GM12865 (cell line): Measurements from ENCODE around the gene LALBA.
"Not testable (repeated sequence)": the region's sequence is repeated elsewhere in the genome, so short reads cannot be mapped to it uniquely, and the experiment has no call there.

ENCODE experiments used
- DNase-seq: peaks from one replicate; pipeline ENCODE4 v3.0.0; 2010; ENCODE audit warnings: low read depth
- H3K4me3 ChIP-seq: 2 replicates; pipeline ENCODE4 v1.5.1; 2011; ENCODE audit warnings: mild to moderate bottlenecking, low read depth, low read length, control low read depth
- CTCF ChIP-seq: IDR thresholded peaks from 2 replicates; pipeline ENCODE4 v1.5.1; 2011; ENCODE audit warnings: low read length, control low read depth, low read depth, inconsistent platforms; ENCODE audit not compliant: insufficient read depth; ENCODE audit errors: missing control alignments

LALBA gene

GRCh38 chr12:48536602-48537001 is 33.2 kb downstream of the LALBA start:
- TF ChIP-seq CTCF = no peak
- H3K4me3 ChIP-seq = no peak overlapping the region
- no peak for DNase-seq

- DNase-seq = no peak
- no peak for TF ChIP-seq CTCF
- no peak overlapping the region for H3K4me3 ChIP-seq
Observed at GRCh38 chr12:48532601-48533000, 37.2 kb downstream of the LALBA start.

GRCh38 chr12:48527891-48528670 is 41.8 kb downstream of the LALBA start:
- no peak overlapping the region for H3K4me3 ChIP-seq
- no peak for DNase-seq
- no peak for TF ChIP-seq CTCF

GRCh38 chr12:48525332-48525731 is 44.5 kb downstream of the LALBA start, which contains the start of gene OR8S1:
Gene OR8S1, plus strand, starts transcription at chr12:48525632. Its CDS starts 0 bp downstream, at chr12:48525632.
- DNase-seq = no peak
- no peak for TF ChIP-seq CTCF
- H3K4me3 ChIP-seq = no peak within 1 kb of the TSS

GRCh38 chr12:48520381-48520780 is 49.5 kb downstream of the LALBA start:
- H3K4me3 ChIP-seq, DNase-seq: not testable (repeated sequence)
